HL-60/S4 treated with retinoic acid at 250 ng/mL for 4 days and 3 days (cell line): Measurements from ENCODE around the gene PPP2R2D.

Source experiments
- in situ Hi-C: fragments of 300-500 bp; cut with MboI; formaldehyde crosslinking; loops from 2 replicates; pipeline ENCODE4 v1.7.0; 2022; ENCODE audit warnings: low sequenced_read_pairs

The PPP2R2D gene

DNA sequence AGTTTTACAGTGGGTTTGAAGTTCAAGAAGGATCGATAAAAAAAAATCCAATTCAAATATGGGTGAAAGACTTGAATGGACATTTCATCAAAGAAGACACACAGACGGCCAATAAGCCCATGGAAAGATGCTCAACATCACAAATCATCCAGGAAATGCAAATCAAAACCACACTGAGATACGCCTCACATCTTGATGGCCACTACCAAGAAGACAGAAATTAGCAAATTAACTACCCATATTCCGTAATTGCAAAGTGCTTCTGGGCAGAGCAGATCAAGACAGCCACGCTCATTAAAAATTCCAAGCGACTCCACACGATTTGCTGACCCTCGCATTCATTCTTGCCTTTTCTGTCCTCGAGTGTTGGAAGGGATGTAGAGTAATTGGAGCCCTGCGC is 34.1 kb upstream of the PPP2R2D start:
- in situ Hi-C loops, result no loop called here

DNA sequence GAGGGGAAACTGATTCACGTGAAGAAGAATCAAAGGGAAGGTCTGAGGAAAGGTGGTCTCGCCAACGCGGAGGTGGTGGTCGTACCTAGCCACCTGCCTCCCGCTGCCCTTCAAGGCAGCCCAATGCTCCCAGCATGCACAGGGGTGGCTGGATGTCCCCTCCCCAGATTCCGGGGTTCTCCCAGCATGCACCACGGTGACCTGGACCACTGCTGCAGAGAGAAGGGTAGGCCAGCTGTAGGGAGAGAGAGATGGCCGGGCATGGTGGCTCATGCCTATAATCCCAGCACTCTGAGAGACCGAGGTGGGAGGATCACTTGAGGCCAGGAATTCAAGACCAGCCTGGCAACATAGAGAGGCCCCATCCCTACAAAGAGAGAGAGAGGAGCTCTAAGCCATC is 32.4 kb upstream of the PPP2R2D start:
- in situ Hi-C loops, result no loop called here

DNA sequence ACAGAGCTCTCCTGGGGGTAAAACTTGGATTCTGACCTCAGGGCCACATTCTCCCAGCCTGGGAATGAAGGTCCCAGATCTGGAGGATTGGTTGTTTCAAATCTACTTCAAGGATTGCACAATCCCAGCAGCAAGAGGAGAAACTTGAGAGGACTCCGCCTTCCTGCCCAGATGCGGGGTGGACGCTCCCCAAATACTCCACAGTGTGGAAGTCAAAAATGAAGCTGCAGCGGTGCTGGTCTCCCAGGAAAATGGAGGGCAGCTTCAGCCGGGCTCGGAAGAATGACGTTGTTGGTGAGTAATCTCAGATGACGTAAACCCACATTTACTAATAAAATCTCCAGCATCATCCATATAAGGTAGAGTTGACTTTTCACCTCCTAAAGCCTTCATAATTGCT is 31.5 kb upstream of the PPP2R2D start:
- in situ Hi-C loops, result no loop called here

DNA sequence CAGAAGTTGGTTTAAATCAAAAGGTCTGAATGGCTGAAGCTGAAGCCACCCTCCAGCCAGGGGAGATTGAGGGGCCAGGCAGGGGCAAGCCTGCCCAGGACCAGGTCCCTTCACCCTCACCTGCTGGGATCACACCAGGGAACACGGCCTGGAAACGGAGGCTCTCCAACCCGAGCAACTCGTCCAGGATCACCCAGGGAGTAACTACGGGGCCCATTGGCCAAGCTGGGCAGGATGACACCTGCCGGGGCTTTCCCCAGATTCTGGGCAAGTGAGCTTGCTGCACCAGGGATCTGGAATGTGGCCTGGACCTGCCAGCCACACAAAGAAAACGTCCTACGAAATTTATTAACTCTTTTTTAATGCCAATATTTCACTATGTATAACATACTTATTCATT is 30.4 kb upstream of the PPP2R2D start:
- in situ Hi-C loops, result no loop called here

DNA sequence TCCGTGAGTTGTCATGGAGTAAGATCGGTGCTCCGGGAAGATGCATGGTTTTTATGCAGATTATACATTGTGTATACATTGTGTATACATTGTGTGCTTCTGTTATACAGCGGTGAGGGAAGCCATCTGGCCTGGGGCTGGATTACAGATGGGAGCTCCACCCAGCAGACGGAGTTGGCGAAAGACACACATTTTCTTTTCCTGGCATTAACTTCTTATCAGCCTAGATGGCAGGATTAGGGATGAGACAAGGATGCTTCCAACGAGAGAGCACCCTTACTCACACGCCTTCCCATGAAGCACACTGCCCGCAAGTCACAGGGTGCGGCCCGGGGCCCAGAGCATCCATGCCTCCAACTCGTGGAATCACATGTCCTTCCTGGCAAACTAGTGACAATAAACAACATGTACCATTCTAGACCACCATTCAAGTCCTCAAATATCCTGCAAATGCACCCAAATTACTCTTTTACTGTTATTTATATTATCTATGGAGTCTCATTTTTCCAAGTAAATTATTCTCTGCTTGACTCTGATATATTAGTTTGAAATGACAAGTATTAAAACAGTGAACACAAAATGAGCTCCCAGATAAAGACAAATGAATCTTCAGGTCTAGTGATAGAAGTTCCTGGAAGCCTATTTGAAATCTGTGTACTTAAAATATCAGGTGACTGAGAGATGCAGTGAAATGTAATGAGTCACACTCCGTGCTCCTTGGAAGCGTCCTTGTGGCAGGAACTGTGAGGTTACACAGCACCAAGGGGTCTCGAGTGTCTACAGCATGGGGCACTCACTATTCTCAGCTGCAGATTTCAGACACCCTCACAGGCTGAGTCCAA is 29.8 kb upstream of the PPP2R2D start:
- in situ Hi-C loops, result no loop called here

DNA sequence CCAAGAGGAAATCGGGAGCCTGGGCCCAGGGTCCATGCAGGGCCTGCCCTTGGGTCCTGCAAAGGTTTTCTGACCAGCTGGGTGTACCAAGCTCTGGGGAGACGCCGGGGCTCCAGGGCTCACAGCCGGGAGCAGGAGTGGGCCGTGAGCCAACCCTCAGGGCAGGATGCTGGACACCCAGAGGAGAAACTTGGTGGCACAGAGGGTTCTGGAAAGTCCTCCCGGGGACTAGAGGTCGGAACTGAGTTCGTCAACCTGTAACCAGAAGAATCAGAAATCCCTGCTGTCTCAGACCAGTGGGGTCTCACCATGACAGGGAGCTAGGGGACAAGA is 29.2 kb upstream of the PPP2R2D start:
- in situ Hi-C loops, result no loop called here

DNA sequence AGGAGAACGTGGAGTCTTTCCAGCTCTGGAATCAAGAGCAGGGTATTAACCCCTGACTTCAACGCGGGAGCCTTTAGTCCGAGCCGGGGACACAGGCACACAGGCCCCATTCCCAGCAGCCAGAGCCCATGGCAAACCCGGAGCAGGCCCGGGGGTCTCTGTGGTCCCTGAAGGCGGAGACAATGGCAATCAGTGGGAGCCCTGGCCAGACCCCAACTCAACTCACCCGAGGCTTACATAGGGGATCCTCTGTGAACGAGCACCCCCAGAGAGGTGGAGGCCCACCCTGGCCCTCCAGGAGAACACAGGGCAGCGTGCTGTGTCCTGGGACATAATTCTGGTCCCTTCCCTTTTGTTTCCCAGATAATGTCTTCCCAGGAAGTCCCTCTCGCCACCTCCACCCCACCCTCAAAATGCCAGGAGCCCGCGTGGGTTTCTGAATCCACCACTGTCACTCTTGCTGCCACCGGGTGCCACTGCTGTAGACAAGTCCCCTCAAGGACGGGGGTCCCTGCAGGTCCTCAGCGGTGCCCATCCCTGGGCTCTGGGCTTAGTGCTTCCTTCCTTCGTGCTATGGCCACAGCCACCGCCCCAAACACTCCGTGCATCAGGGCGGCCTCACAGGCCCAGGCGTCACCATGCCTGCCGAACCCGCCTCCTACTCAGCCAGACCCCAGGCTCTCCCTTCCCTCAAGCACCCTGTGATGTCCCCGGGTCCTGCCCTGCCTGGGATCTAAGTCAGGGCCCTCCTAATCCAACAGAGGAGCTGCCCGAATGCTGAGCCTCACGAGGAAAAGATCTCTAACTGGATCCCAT is 28.6 kb upstream of the PPP2R2D start:
- in situ Hi-C loops, result no loop called here

DNA sequence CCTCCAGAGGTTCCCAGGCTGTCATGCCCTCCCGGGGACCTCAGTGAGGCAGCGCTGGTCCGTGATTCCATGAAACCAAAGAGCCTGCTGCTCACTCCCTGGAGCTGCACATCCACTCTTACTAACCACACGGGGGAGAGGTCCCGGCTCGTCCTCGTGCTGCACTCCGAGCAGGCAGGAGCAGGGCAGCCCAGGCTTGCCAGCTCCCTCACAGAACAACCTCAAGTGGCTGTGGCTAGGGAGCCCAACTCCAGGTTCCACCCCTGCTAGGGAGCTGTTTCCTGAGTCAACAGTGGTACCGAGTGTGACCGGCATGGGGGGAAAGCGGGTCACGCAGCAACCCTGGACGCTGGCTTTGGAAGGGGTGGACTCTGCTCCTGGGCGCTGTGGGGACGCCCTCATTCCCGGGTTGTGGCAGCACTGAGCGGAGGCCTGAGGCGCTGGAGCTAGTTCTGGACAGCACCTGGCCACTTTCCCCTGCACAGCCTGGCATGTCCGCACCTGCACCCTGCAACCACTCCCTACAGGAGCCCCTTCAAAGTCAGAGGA is 27.9 kb upstream of the PPP2R2D start:
- in situ Hi-C loops, result no loop called here

DNA sequence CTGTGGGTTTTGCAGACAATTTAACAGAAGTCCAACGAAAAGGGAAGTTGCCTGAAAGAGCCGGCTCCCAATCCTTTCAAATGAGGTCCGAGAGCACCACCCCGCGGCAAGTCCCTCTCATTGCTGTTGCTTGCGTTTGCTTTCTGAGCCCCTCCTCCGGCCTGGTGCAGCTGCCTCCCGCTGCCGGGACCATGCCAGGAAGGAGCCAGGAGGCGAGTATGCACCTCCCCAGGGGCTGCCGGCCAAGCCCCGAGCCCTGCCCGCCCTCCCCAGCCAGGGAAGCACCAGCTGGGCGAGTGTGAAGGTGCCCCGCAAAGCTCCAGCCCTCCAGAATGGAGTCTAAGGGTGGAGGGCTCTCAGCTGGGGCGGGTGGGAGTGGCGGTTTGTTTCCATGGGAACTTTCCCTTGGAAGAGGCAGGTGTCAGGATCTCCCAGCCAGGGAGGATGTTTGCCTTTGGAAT is 25.8 kb upstream of the PPP2R2D start:
- in situ Hi-C loops, result no loop called here

DNA sequence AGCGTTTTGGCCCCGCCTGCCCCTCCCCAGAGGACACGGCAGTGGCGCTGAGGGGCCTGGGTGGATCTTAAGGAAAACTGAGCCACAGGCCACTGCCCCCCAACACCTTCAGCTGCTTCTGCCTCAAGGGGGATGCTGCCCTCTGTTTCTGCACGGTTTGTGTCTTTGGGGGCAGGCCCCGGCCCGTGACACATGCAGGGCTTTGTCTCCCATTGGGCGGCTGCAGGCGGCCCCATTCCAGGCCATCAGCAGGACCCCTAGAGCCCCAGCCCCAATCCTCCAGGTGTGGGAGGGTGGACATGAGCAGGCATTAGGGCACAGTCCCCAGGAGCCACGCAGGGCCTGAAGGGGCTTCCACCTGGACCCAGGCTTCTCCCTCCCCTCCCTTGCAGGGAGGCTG is 25.3 kb upstream of the PPP2R2D start:
- in situ Hi-C loops, result no loop called here

DNA sequence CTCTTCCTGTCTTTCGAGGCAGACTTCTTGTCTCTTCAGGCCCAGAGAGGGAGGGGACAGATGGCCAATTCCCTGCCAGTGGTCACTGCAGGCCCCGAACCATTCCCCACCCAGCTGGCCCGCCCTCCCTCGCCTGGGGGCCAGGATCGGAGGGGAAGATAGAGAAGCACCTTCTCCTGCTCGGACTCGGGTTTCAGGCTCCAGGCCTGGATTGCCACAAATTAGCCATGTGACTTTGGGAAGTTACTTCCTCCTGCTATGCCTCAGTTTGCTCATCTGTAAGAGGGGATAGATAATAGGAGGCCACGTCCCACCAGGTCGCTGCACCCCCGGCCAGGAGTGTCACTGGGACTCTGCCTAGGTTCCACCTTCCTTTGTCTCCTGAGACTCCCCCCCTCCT is 24.8 kb upstream of the PPP2R2D start:
- in situ Hi-C loops, result no loop called here

DNA sequence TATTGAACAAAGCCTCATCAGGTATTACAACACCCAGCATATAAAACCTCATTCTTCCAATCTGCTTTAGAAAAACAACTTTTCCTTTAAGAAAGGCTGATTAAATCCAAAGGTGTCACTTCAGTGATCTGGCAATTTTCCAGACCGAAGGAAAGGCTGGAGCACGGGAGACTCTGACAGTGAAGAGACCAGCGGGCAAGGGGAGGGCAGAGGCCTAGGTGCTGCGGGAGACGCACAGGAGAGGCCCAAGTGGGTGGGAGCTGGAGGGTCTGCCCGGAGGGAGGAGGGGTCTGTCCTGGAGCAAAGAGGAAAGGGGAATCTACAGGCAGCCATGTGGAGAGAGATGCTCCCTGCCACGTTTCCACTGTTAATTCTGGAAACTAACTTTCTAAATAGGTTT is 24.3 kb upstream of the PPP2R2D start:
- in situ Hi-C loops, result no loop called here

DNA sequence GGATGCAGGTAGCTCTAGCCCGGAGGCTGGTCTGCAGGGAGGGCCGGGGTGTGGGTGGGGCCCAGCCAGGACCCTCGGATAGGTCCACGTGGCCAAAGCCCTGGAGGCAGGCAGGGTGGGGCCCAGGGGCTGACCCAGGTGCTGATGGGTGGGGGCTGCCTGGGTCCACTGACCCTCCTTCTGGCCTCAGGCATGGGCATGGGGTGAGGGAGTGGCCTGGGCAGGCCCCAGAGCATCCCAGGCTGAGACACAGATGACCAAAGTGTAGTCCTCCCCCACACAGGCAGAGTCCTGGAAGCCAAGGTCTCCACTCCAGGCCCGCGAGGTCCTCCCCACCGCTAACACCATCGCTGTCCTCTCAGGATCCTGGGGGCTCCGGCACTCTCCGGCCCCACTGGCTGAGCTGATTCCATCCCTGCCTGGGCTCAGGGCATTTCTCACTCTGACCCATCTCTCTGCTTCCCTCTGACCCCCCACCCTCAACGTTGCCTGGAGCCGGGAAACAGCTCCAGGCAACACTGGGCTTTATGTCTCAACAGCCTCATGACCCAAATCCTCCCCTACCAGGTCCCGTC is 20.7 kb upstream of the PPP2R2D start:
- in situ Hi-C loops, result loop anchor here (10.0 kb wide), 1 partner anchor 145 kb away; no protein-coding TSS in a partner anchor

DNA sequence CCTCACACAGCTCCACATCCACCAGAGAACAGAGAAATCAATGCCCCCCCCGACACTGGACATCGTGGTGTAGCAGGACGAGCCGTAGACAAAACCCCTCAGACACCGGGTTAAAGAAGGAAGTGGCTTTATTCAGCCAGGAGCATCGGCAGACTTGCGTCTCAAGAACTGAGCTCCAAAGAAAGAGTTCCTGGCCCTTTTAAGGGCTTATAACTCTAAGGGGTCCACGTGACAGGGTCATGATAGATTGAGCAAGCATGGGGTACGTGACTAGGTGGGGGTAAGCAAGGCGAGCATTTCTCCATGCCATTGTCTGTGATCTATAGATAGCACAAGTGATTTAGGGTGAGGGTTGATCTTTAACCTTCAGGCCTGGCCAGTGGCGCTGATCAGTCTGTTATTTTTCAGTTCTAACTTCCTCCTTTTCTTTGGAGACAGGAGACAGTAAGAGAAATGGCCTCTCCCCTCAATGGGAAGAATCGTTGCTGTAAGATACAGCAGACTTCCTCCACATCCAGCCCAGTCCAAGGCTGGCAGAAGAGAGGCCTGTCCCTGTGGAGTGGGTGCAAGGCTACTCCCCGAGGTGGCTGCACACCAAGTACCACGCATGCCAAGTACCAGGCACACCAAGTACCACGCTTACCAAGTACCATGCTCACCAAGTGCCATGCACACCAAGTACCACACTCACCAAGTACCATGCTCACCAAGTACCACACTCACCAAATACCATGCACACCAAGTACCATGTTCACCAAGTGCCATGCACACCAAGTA is 19.5 kb upstream of the PPP2R2D start:
- in situ Hi-C loops, result loop anchor here (10.0 kb wide), 1 partner anchor 144 kb away; no protein-coding TSS in a partner anchor

DNA sequence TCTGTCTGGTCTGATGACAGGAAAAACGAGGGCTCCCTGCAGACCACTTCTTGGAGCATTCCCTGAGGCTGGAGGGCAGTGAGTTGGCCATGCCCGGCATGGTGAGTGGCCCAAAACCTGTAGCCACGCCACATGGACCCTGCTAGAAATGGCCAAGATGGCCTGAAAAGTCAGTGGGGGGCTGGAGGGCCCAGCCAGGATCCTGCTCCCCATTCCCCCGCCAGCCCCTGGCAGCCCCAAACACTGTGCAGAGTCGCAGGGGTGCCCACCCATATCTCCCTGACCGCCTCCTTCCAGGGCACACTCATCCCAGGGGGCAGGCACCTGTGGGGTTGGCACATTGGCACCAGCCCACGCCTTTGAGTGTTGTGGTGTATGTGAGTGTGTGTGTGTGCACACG is 18.7 kb upstream of the PPP2R2D start:
- in situ Hi-C loops, result loop anchor here (10.0 kb wide), 1 partner anchor 143 kb away; no protein-coding TSS in a partner anchor

DNA sequence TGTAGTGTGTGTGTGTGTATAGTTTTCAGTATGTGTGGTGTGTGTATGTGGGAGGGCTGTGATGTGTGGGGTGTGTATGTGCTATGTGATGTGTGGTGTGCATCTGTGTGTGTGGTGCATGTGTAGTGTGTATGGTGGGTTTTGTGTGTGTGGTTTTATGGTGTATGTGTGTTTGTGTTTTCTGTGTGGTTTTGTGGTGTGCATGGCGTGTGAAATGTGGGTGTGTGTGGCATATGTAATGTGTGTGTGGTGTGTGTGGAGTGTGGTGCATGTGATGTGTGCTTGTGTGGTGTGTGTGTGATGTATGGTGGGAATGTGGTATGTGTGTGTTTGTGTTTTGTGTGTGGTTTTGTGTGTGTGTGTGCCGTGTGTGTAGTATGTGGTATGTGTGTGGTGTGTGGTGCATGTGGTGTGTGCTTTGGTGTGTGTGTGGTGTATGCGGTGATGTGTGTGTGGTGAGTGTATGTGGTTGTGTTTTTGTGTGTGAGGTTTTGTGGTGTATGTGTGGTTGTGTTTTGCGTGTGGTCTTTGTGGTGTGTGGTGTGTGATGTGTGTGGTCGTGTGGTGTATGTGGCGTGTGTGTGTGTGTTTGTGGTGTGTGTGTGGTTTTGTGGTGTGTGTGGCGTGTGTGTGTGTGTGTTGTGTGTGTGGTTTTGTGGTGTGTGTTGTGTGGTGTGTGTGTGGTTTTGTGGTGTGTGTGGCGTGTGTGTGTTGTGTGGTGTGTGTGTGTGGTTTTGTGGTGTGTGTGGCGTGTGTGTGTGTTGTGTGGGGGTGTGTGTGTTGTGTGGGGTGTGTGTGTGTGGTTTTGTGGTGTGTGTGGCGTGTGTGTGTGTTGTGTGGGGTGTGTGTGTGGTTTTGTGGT is 18.0 kb upstream of the PPP2R2D start:
- in situ Hi-C loops, result loop anchor here (10.0 kb wide), 1 partner anchor 142 kb away; no protein-coding TSS in a partner anchor

DNA sequence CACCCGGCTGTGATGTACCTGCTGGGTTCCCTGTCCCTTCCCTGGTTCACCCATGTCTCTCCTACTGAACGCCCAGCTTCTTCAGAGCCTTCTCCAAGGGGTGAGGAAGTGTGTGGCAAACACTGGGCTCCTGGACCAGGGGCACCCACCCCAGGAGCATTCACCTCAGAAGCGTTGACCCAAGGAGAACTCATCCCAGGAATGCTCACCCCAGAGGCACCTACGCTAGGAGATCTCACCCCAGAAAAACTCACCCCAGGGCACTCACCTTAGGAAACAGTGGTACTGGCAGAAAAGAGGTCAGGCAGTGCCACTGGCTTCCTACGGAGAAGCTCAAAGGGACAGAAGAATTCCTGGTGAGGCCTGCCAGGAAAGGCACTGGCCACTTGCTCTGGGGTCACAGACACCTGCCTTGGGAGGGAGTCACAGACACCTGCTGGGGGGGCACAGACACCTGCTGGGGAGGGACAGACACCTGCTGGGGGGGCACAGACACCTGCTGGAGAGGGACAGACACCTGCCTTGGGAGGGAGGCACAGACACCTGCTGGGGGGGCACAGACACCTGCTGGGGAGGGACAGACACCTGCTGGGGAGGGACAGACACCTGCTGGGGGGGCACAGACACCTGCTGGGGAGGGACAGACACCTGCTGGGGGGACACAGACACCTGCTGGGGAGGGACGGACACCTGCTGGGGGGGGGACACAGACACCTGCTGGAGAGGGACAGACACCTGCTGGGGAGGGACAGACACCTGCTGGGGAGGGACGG is 17.0 kb upstream of the PPP2R2D start:
- in situ Hi-C loops, result loop anchor here (10.0 kb wide), 1 partner anchor 141 kb away; no protein-coding TSS in a partner anchor

DNA sequence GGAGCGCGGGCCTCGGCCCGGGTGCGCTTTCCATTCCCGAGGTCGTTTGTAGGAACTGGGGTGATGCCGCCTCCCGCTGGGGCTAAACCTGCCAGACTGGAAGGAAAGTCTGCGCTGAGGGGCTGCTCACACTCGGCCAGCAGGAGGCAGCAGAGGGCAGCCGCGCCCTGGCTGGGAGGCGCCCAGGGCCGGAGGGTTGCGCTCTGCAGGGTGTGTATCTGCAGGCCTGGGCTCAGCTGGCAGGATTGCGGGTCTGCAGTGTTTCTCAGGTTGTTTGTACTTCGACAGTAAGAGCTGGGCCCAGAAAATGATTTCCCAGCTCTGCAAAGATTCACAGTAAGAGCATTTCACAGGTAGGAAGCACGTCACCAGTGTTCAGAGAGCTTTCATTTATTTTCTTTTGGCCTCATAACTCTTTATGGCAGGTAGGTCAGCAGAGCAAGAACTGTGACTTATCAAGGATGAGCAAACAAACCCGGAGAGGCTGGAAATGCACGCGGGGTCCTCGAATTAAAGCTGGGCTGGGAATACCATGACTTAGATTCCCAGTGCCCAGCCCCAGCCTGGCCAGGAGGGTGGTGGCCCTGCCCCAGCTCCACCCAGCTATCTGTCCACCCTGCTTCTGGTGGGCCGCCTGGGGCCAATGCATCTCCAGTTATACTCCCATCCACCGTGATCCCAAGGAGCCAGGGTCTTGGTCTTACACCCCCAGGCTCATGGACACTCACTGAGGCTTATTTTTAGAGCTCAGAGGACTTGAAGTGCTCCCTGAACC is 15.2 kb upstream of the PPP2R2D start:
- in situ Hi-C loops, result loop anchor here (10.0 kb wide), 1 partner anchor 139 kb away; no protein-coding TSS in a partner anchor
